GM12891 (cell line): ENCODE measurements around the gene KIAA1549.

ENCODE experiments used
- DNase-seq: peaks from one replicate; pipeline ENCODE4 v3.0.0; 2011; ENCODE audit warnings: low spot score; ENCODE audit not compliant: insufficient read length
- FAIRE-seq: peaks from 2 replicates; lab custom pipeline; 2011; peaks lifted over from hg19 to GRCh38; lab: Jason Lieb, UNC
- PAX5 ChIP-seq: IDR thresholded peaks from 2 replicates; pipeline ENCODE4 v1.6.1; 2011; ENCODE audit warnings: low read length, moderate library complexity, mild to moderate bottlenecking; ENCODE audit not compliant: insufficient read depth, severe bottlenecking
- POLR2A ChIP-seq: IDR thresholded peaks from 2 replicates; pipeline ENCODE4 v1.6.1; 2011; ENCODE audit warnings: low read depth, low read length, control low read depth
- POLR2AphosphoS5 ChIP-seq: IDR thresholded peaks from 2 replicates; pipeline ENCODE4 v1.6.1; 2011; ENCODE audit warnings: low read depth, low read length, control low read depth
- POU2F2 ChIP-seq: IDR thresholded peaks from 2 replicates; pipeline ENCODE4 v1.6.1; 2011; ENCODE audit warnings: low read depth, mild to moderate bottlenecking, control low read depth, low read length, moderate library complexity
- SPI1 ChIP-seq: IDR thresholded peaks from 2 replicates; pipeline ENCODE4 v1.6.1; 2011; ENCODE audit warnings: low read depth, low read length, control low read depth
- TAF1 ChIP-seq: IDR thresholded peaks from 2 replicates; pipeline ENCODE4 v1.6.1; 2011; ENCODE audit warnings: low read depth, low read length, control low read depth

The KIAA1549 gene

GRCh38 chr7:138962561-138963270 is 18.5 kb downstream of the KIAA1549 start:
- DNase-seq, result no peak
- no peak for TF ChIP-seq POU2F2
- no peak for TF ChIP-seq PAX5
- no peak for TF ChIP-seq POLR2A
- no peak for TF ChIP-seq TAF1
- TF ChIP-seq SPI1, result no peak
- no peak for TF ChIP-seq POLR2AphosphoS5
- FAIRE-seq, result peak; percentile 20

DNA sequence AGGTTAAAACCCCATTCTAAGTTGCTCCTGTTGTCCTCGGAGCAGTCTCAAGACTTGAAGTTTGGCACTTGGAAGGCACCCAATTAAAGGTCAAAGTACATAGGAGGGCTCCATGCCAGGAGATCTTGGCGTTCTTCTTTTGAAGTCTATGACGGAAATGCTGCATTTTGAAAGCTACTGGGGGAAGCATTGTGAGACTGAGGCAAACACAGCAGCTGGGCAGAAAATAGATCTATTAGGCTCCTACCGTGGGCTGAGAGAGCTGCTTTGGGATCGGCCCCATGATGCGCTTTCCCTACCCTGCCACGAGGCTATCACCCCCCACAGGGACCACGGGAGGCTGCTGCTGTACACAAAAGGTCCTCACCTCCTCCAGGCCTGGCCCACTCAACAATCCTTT is 20.0 kb downstream of the KIAA1549 start:
- FAIRE-seq (no peak), DNase-seq (no peak)
- TF ChIP-seq SPI1, result no peak
- TF ChIP-seq POLR2AphosphoS5, result no peak
- TF ChIP-seq TAF1, result no peak
- no peak for TF ChIP-seq POLR2A
- no peak for TF ChIP-seq PAX5
- no peak for TF ChIP-seq POU2F2

DNA sequence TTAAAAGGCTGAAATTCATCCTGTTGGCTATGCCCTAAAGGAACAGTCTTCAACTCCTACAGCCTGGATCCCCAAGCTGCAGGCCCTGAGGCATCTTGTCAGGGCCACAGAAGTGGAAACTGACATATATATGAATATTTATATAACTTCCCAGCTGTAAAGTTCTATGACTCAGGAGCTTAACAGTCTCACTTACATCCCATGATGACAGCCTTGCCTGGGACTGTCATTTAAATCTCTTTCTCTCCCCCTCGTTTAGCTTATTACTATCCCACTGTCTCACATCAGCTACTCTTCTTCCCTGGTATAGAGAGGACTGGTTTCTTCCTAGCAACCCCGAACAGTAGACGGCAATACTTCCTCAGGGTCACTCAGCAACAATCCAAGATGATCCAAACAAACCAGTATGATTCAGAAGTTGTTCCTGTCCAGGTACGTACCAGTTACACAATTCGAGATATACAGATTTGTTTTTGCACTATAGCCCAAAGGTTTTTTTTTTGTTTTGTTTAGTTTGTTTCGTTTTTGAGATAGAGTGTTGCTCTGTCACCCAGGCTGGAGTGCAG is 22.7 kb downstream of the KIAA1549 start:
- TF ChIP-seq PAX5 (no peak), TAF1 (no peak), POU2F2 (no peak), POLR2A (no peak), SPI1 (no peak), POLR2AphosphoS5 (no peak)
- no peak for FAIRE-seq

DNA sequence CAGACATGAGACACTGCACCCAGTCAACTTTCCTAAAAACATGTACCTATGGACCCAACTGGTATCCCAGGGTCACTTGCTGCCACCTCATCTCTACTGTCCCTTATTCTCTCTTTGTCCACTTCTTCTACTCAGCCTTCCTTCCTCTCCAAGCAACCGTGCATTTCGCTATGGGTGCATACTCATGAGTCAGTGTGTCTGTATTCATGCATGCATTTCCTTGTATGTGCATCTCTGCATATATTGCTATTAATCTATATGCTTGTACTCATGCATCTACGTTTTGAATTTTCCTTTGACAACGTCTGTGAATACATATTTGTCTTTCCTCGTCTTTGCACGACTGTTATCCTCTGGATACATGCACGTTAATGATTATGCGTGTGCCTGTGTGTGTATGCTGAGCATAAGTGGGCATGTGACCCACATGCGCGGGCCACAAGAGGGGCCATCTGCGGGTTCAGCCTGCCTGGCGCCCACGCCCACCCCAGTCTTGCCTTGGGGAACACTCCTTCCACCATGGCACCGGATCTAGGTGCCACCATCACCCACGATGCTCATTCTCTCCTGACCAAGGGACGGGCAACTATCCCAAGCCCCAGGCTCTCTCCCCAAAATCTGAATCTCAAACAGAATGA is 23.3 kb downstream of the KIAA1549 start:
- TF ChIP-seq POLR2A, result no peak
- no peak for TF ChIP-seq SPI1
- no peak for TF ChIP-seq POLR2AphosphoS5
- no peak for TF ChIP-seq PAX5
- TF ChIP-seq POU2F2, result no peak
- TF ChIP-seq TAF1, result no peak
- DNase-seq, result no peak
- FAIRE-seq, result no peak

More for the DNA sequence above, 22.7 kb downstream of the KIAA1549 start:
- no peak for DNase-seq

DNA sequence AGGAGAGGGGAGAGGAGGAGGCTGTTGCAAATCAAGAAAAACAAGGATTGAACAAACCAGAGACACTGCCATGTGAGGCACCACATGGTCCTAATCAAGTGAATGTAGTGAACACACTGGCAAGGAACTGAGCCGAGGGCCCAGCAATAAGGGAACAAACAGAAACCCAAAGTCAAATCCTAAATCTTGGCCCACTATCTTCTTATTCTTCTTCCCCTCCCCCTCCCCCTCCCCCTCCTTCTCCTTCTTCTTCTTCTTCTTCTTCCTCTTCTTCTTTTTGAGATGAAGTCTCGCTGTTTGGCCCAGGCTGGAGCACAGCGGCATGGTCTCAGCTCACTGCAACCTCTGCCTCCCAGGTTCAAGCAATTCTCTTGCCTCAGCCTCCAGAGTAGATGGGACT is 24.0 kb downstream of the KIAA1549 start:
- DNase-seq (no peak), FAIRE-seq (no peak)
- TF ChIP-seq SPI1 (no peak), POLR2A (no peak), POLR2AphosphoS5 (no peak), PAX5 (no peak), POU2F2 (no peak), TAF1 (no peak)

DNA sequence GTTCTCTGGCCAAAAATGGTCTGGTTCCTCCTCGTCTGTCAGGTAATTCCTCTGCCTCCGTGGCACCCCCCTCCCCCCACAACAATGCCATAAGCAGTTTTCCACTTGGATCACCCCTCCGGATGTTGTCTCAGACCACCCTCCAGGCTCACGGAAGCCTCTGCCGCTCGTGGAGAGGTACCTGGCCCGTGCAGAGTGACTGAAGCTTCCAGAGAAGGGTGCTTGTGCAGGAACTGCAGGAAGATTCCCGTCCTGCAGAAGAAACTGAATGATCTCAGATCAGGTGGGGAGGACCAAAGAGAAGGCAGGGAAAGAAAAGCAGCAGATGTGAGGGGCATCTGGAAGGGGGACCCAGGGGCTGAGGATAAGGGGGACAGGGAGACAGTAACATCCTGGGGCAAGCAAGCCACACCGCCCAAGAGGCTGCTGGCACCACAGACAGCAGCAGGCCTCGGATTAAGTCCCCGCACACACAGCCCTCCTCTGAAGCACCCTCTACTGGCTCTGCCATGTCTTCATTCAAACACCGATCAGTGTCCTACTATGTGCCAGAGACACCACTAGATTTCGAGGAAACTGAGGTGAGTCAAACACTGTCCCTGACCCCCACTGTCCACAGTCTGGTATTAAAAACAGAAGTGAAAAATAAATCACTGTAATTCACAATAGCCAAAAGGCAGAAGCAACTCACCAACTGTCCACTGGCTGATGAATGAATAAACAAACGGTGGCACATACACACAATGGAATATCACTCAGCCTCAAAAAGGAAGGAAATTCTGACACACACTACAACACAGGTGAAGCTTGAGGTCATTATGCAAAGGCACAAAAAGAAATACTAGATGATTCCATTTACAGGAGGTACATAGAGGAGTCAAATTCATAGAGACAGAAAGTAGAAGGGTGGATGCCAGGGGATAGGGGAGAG is 26.4 kb downstream of the KIAA1549 start:
- TF ChIP-seq PAX5 (no peak), POU2F2 (no peak), POLR2AphosphoS5 (no peak), TAF1 (no peak), POLR2A (no peak), SPI1 (no peak)
- DNase-seq, result no peak
- no peak for FAIRE-seq

GRCh38 chr7:138952791-138953190 is 28.4 kb downstream of the KIAA1549 start:
- TF ChIP-seq POU2F2 (no peak), PAX5 (no peak), POLR2A (no peak), TAF1 (no peak), POLR2AphosphoS5 (no peak), SPI1 (no peak)
- no peak for FAIRE-seq
- no peak for DNase-seq

GRCh38 chr7:138951953-138952352 is 29.2 kb downstream of the KIAA1549 start:
- TF ChIP-seq PAX5, result no peak
- no peak for TF ChIP-seq POU2F2
- TF ChIP-seq TAF1, result no peak
- no peak for TF ChIP-seq POLR2A
- TF ChIP-seq SPI1, result no peak
- TF ChIP-seq POLR2AphosphoS5, result no peak
- FAIRE-seq, result no peak
- no peak for DNase-seq
